GM10847 (cell line): ENCODE results near the gene TTC28.

ENCODE experiments used
- POLR2A ChIP-seq: IDR thresholded peaks from 2 replicates; pipeline ENCODE4 v1.6.1; 2011; ENCODE audit not compliant: insufficient read length; ENCODE audit errors: extremely low read depth

Gene TTC28

GRCh38 chr22:28188178-28188879 is 491.3 kb downstream of the TTC28 start:
- TF ChIP-seq POLR2A: no peak

- TF ChIP-seq POLR2A: no peak
Observed at GRCh38 chr22:28187612-28188011, 492.0 kb downstream of the TTC28 start.

- TF ChIP-seq POLR2A: no peak
Observed at GRCh38 chr22:28186641-28187040, 493.0 kb downstream of the TTC28 start.

GRCh38 chr22:28185130-28185529 is 494.5 kb downstream of the TTC28 start:
- no peak for TF ChIP-seq POLR2A

GRCh38 chr22:28183078-28183860 is 496.4 kb downstream of the TTC28 start:
- TF ChIP-seq POLR2A: no peak

DNA sequence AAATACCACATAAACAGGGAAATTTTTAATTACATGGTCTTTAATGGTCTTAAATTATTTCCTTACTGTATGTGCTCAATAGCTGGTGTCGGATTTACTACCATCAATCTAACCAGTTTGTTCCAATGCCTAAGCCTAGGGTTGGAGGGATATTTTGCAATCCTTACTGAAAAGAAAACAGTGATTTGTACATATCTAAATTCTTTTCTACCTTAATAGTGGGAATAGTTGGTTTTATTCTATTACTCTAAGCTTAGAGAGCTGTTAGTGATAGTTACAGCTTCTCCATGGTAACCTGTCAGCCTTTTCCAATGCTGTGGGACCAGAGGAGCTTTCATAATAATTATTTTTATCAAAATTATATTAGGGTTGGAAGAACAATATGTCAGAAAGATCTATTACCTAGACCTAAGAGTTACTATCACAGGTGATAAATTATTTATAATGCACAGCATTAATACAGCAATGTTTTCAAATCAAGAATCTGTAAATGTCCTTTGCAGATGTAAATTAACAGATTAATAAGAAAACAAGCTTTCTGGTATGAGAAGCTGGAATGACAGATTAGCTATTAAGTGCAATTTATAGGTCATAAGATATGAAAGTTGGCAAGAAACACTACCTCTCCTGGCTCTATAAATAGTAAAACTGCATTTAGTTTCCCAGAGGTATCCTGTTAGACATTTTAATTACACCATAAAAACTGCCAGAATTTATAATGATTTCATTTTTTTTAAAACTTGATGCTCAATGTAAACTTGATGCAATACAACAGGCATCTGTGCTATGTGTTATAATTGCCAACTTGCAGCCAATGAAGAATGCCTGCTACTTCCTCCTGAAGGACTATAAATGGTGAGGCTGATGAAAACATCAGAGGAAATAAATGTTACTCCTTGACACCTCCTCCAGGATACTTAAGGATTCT is 498.6 kb downstream of the TTC28 start:
- no peak for TF ChIP-seq POLR2A

DNA sequence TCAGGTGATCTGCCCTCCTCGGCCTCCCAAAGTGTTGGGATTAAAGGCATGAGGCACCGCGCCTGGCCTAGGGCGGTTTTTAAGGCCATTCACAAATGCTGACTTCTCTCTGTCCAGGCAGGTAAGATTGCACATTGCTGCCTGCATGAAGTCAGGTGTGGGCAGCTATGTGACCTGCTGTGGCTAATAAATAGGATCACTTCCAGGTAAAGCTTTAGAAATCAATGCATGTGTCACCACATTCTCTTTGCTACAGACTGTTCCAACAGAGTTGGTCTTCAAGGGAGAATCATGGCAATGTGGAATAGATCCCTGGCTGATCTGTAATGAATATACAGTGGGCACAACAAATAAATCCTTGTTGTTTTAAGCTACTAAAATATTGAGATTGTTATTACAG is 500.2 kb downstream of the TTC28 start:
- TF ChIP-seq POLR2A: no peak

- no peak for TF ChIP-seq POLR2A
Observed at GRCh38 chr22:28175730-28176492, 503.7 kb downstream of the TTC28 start.

DNA sequence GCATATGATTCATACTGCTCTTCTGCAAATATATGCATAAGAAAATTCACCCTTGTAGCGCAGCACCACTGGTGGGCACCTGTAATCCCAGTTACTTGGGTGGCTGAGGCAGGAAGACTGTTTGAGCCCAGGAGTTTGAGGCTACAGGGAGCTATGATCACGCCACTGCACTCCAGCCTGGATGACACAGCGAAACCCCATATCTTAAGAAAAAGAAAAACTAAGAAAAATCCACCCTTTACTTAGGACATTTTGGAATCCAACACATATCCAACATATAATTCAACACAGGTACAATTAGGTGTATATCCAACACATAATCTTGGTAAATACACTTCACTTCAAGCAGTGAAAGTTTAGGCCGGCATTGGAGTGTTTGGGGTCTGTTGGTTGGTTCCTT is 505.1 kb downstream of the TTC28 start:
- TF ChIP-seq POLR2A: no peak

GRCh38 chr22:28172892-28173670 is 506.6 kb downstream of the TTC28 start:
- TF ChIP-seq POLR2A: no peak

DNA sequence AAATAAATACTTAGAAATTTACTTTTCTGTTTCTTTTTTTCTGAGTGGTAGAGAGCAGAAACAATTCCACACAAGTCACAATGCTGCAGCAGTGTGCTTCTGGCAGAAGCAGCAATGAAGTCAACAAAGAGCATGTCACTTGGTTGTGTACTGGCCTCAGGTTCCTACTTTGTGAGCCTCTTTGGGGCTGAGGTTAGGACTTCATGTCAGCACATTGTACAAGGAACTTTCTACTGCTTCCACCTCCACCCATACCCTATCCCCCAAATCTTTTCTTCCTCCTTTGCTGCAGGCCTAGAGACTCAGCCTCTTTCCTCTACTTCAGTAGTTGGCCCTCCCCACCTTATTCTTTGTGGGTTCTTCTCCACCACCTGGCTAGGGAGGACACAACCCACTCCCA is 507.9 kb downstream of the TTC28 start:
- no peak for TF ChIP-seq POLR2A

- TF ChIP-seq POLR2A: no peak
Observed at GRCh38 chr22:28171115-28171514, 508.5 kb downstream of the TTC28 start.

GRCh38 chr22:28155808-28156207 is 523.8 kb downstream of the TTC28 start:
- TF ChIP-seq POLR2A: no peak

DNA sequence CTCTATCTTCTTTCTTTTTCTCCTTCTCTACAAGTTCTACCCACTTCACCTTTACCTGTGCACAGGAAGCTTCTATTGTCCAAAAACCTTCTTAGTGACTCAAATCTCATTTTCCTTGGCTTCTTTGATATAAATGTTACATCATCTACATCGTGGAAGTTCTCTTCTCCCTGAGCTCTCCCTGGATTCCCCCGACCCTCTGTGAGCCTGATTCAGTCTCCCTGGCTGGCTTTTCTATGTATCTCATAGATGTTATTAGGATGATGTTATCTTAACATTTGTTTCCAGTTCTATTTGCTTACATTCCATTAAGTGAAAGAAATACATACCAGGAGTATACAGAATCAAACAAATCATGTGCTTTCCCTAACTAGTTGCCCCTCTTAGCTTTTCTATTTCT is 524.8 kb downstream of the TTC28 start:
- TF ChIP-seq POLR2A: no peak

GRCh38 chr22:28151151-28151816 is 528.4 kb downstream of the TTC28 start:
- no peak for TF ChIP-seq POLR2A
